IPS-18a (cell line): Measurements from ENCODE around the gene LRPPRC.

Source experiments
- H3K27ac ChIP-seq: one replicate; pipeline ENCODE4 v1.5.1; 2013; ENCODE audit warnings: low read length
- H3K27me3 ChIP-seq: one replicate; pipeline ENCODE4 v1.6.1; 2013; ENCODE audit warnings: mild to moderate bottlenecking, low read length; ENCODE audit not compliant: control insufficient read depth, insufficient read depth
- H3K36me3 ChIP-seq: one replicate; pipeline ENCODE4 v1.6.1; 2013; ENCODE audit warnings: low read depth, low read length; ENCODE audit not compliant: control insufficient read depth
- H3K4me1 ChIP-seq: one replicate; pipeline ENCODE4 v1.6.1; 2013; ENCODE audit warnings: low read depth, low read length; ENCODE audit not compliant: control insufficient read depth
- H3K4me3 ChIP-seq: one replicate; pipeline ENCODE4 v1.5.1; 2013; ENCODE audit warnings: low read length
- H3K9ac ChIP-seq: one replicate; pipeline ENCODE4 v1.6.1; 2013; ENCODE audit warnings: mild to moderate bottlenecking, low read length, moderate library complexity
- H3K9me3 ChIP-seq: one replicate; pipeline ENCODE4 v1.6.1; 2013; ENCODE audit warnings: low read depth, low read length; ENCODE audit not compliant: control insufficient read depth

LRPPRC gene

GRCh38 chr2:44009136-44009735 is 13.4 kb upstream of the LRPPRC start:
- Histone ChIP-seq H3K4me1 (no peaks in the 10 kb centered on the region), H3K9me3 (no peaks in the 10 kb centered on the region), H3K36me3 (no peaks in the 10 kb centered on the region), H3K27me3 (no peaks in the 10 kb centered on the region), H3K27ac (no peak overlapping the region), H3K9ac (no peak overlapping the region), H3K4me3 (no peak overlapping the region)

- Histone ChIP-seq H3K36me3 (no peaks in the 10 kb centered on the region), H3K27ac (no peak overlapping the region), H3K9ac (no peak overlapping the region), H3K4me1 (no peaks in the 10 kb centered on the region), H3K9me3 (no peaks in the 10 kb centered on the region), H3K4me3 (no peak overlapping the region), H3K27me3 (no peaks in the 10 kb centered on the region)
These were observed 10.1 kb upstream of the LRPPRC start for GRCh38 chr2:44005846-44006245.

GRCh38 chr2:44004735-44005602 is 9.2 kb upstream of the LRPPRC start:
- Histone ChIP-seq H3K9me3 (no peaks in the 10 kb centered on the region), H3K36me3 (no peaks in the 10 kb centered on the region), H3K27me3 (no peaks in the 10 kb centered on the region), H3K4me3 (no peak overlapping the region), H3K27ac (no peak overlapping the region), H3K9ac (no peak overlapping the region), H3K4me1 (no peaks in the 10 kb centered on the region)

GRCh38 chr2:44001716-44002115 is 5.9 kb upstream of the LRPPRC start:
- H3K4me1 ChIP-seq = no peaks in the 10 kb centered on the region

GRCh38 chr2:43998263-43998662 is 2.5 kb upstream of the LRPPRC start:
- H3K36me3 ChIP-seq = peaks cover 10% of the 10 kb centered on the region
- H3K9me3 ChIP-seq = no peaks in the 10 kb centered on the region
- H3K4me3 ChIP-seq = no peak overlapping the region
- no peak overlapping the region for H3K27ac ChIP-seq
- H3K4me1 ChIP-seq = peaks cover 8% of the 10 kb centered on the region
- no peak overlapping the region for H3K9ac ChIP-seq
- no peaks in the 10 kb centered on the region for H3K27me3 ChIP-seq

More at GRCh38 chr2:44001716-44002115, 5.9 kb upstream of the LRPPRC start:
- Histone ChIP-seq H3K27ac (no peak overlapping the region), H3K9me3 (no peaks in the 10 kb centered on the region), H3K4me3 (no peak overlapping the region), H3K27me3 (no peaks in the 10 kb centered on the region), H3K36me3 (no peaks in the 10 kb centered on the region), H3K9ac (no peak overlapping the region)

- Histone ChIP-seq H3K9ac (no peak overlapping the region), H3K9me3 (no peaks in the 10 kb centered on the region), H3K4me1 (peaks cover 8% of the 10 kb centered on the region), H3K27me3 (no peaks in the 10 kb centered on the region), H3K4me3 (peak overlapping the region; percentile 71), H3K36me3 (peaks cover 41% of the 10 kb centered on the region), H3K27ac (no peak overlapping the region)
These were observed 2.4 kb downstream of the LRPPRC start for GRCh38 chr2:43993437-43993836.

- Histone ChIP-seq H3K36me3 (peaks cover 59% of the 10 kb centered on the region), H3K9me3 (no peaks in the 10 kb centered on the region), H3K27ac (no peak overlapping the region)
These were observed 6.2 kb downstream of the LRPPRC start for GRCh38 chr2:43989545-43989944.

GRCh38 chr2:43986600-43986999 is 9.2 kb downstream of the LRPPRC start:
- peaks cover 45% of the 10 kb centered on the region for H3K36me3 ChIP-seq
- H3K4me1 ChIP-seq = no peaks in the 10 kb centered on the region
- H3K4me3 ChIP-seq = no peak overlapping the region
- no peaks in the 10 kb centered on the region for H3K9me3 ChIP-seq
- H3K27me3 ChIP-seq = no peaks in the 10 kb centered on the region
- H3K9ac ChIP-seq = no peak overlapping the region
- no peak overlapping the region for H3K27ac ChIP-seq

More at GRCh38 chr2:43989545-43989944, 6.2 kb downstream of the LRPPRC start:
- no peak overlapping the region for H3K9ac ChIP-seq
- no peak overlapping the region for H3K4me3 ChIP-seq
- peaks cover 6% of the 10 kb centered on the region for H3K4me1 ChIP-seq
- no peaks in the 10 kb centered on the region for H3K27me3 ChIP-seq

- Histone ChIP-seq H3K36me3 (peaks cover 54% of the 10 kb centered on the region), H3K4me3 (no peak overlapping the region), H3K4me1 (no peaks in the 10 kb centered on the region), H3K9ac (no peak overlapping the region), H3K9me3 (no peaks in the 10 kb centered on the region), H3K27me3 (no peaks in the 10 kb centered on the region), H3K27ac (no peak overlapping the region)
These were observed 10.4 kb downstream of the LRPPRC start for GRCh38 chr2:43985359-43985758.

GRCh38 chr2:43984533-43984932 is 11.3 kb downstream of the LRPPRC start:
- H3K27ac ChIP-seq = no peak overlapping the region
- no peak overlapping the region for H3K9ac ChIP-seq
- no peaks in the 10 kb centered on the region for H3K27me3 ChIP-seq
- no peak overlapping the region for H3K4me3 ChIP-seq
- H3K36me3 ChIP-seq = peaks cover 55% of the 10 kb centered on the region
- H3K4me1 ChIP-seq = no peaks in the 10 kb centered on the region
- H3K9me3 ChIP-seq = no peaks in the 10 kb centered on the region

- H3K4me3 ChIP-seq = no peak overlapping the region
- H3K9ac ChIP-seq = no peak overlapping the region
- H3K9me3 ChIP-seq = no peaks in the 10 kb centered on the region
- H3K27me3 ChIP-seq = no peaks in the 10 kb centered on the region
- no peak overlapping the region for H3K27ac ChIP-seq
- no peaks in the 10 kb centered on the region for H3K4me1 ChIP-seq
- peaks cover 75% of the 10 kb centered on the region for H3K36me3 ChIP-seq
These were observed 14.9 kb downstream of the LRPPRC start for GRCh38 chr2:43980902-43981301.
